Transverse colon (tissue), 4 donors: Measurements from ENCODE around the gene NOPCHAP1. TPM values are rescaled to one million over a fixed set of nuclear protein-coding genes. Genes with fewer than 3 reads are reported as not detected.
"Not testable (repeated sequence)": the region's sequence is repeated elsewhere in the genome, so short reads cannot be mapped to it uniquely, and the experiment has no call there.

ENCODE experiments used
- DNase-seq: peaks from one replicate; pipeline ENCODE4 v3.0.0-alpha.2; 2019
- H3K27ac ChIP-seq, 4 donors: fragments of 200-600 bp; sonication (generic); 2 replicates each; pipeline ENCODE4 v1.5.1; 2016 to 2018; ENCODE audit warnings: inconsistent platforms in 4 of 4
- H3K27me3 ChIP-seq: fragments of 200-600 bp; sonication (generic); 2 replicates; pipeline ENCODE4 v1.5.1; 2017; ENCODE audit warnings: inconsistent platforms
- H3K36me3 ChIP-seq, 4 donors: fragments of 200-600 bp; sonication (generic); 2 replicates each; pipeline ENCODE4 v1.5.1; 2017 to 2019; ENCODE audit warnings: inconsistent platforms in 4 of 4
- H3K4me1 ChIP-seq, 4 donors: fragments of 200-600 bp; sonication (generic); 2 replicates each; pipeline ENCODE4 v1.5.1; 2017 to 2020; ENCODE audit warnings: inconsistent platforms in 4 of 4
- H3K4me3 ChIP-seq, 4 donors: fragments of 200-600 bp; sonication (generic); 1 replicate in 1 of 4; 2 replicates in 3 of 4; pipeline versions ENCODE4 v1.5.1 to v1.6.1; 2017 to 2019; ENCODE audit warnings: inconsistent platforms in 4 of 4
- H3K9me3 ChIP-seq, 2 donors: fragments of 200-600 bp; sonication (generic); 2 replicates each; pipeline ENCODE4 v1.5.1; 2017 to 2019; ENCODE audit warnings: inconsistent platforms in 2 of 2
- EP300 ChIP-seq: sonication (generic); formaldehyde crosslinking; IDR thresholded peaks from one replicate; pipeline ENCODE4 v1.6.1; 2017; ENCODE audit warnings: antibody characterized with exemption, low read depth
- POLR2A ChIP-seq: fragments of 450-650 bp; IDR thresholded peaks from one replicate; pipeline ENCODE4 v1.6.1; 2016; ENCODE audit warnings: antibody characterized with exemption, mild to moderate bottlenecking, moderate library complexity
- POLR2AphosphoS5 ChIP-seq, 3 donors: sonication (generic); formaldehyde crosslinking; IDR thresholded peaks; one replicate each; pipeline ENCODE4 v1.6.1; 2016; ENCODE audit warnings: antibody characterized with exemption in 3 of 3
- WGBS, 2 donors: methylation state at CpG; one replicate each; pipeline ENCODE4 v1.1.5; 2018; ENCODE audit warnings: low coverage in 1 of 2; 5-methylcytosine and 5-hydroxymethylcytosine counted together
- in situ Hi-C, 4 donors: fragments of 200-750 bp; cut with MboI; loops; one replicate each; pipeline versions ENCODE4 v1.15.0 to v1.15.1; 2017; ENCODE audit warnings: low sequenced_read_pairs in 3 of 4, low pct_ligation_motif_present in 1 of 4, low pct_unique_long_range_greater_than_20kb in 1 of 4
- intact Hi-C: fragments of 100-400 bp; cut with DNase I; formaldehyde crosslinking; loops from one replicate; pipeline ENCODE4 v1.15.1; 2023; ENCODE audit warnings: low total_unique reads
- total RNA-seq, 4 donors: library from RNA; depleted of rRNA; stranded (reverse); fragments of >200 nt; gene quantifications; one replicate each; pipeline ENCODE4 v1.1.0, GENCODE V29; 2016
- TF ChIP-seq, protein P1 (sequence below), 5 experiments: fragments of 200-600 bp in 3 of 5; fragments of 450-650 bp in 2 of 5; sonication (generic) in 3 of 5; IDR thresholded peaks; 1 replicate in 2 of 5; 2 replicates in 3 of 5; pipeline ENCODE4 v1.5.1; 2016 to 2017; ENCODE audit warnings: antibody characterized with exemption in 5 of 5, inconsistent platforms in 3 of 5, mild to moderate bottlenecking in 2 of 5, moderate library complexity in 1 of 5

NOPCHAP1 gene
- total RNA-seq, 4 donors from 2014 or later: 0.37 to 5.7 (median 2.2) TPM

DNA sequence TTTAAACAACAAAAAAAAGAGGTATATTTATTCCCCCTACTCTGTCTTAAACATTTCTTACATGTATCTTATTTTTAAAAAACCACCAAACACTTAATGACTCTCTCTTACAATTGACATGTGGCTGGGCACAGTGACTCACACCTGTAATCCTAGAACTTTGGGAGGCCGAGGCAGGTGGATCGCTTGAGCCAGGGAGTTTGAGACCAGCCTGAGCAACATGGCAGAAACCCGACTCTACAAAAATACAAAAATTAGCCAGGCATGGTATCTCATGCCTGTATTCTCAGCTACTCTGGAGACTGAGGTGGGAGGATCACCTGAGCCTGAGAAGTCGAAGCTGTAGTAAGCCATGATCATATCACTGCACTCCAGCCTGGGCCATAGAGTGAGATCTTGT lies 44.0 kb upstream of the NOPCHAP1 start:
- no peaks in the 10 kb centered on the region for H3K36me3 ChIP-seq

DNA sequence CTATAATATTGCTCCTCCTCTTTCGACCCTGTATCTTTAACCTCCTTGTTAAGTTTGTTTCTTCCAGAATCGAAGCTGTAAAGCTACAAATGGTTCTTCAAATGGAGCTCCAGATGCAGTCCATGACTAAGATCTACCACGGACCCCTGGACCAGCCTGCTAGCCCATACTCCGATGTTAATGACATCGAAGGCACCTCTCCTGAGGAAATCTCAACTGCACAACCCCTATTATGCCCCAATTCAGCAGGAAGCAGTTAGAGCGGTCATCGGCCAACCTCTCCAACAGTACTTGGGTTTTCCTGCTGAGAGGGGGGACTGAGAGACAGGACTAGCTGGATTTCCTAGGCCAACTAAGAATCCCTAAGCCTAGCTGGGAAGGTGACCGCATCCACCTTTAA lies 42.7 kb upstream of the NOPCHAP1 start:
- in situ Hi-C loops, H3K9me3 ChIP-seq: not testable (repeated sequence)

More for the DNA sequence above, 44.0 kb upstream of the NOPCHAP1 start:
- Histone ChIP-seq H3K4me1 (peaks cover 0 to 18% (median 8%) of the 10 kb centered on the region in 4 donors), H3K27ac (no peak overlapping the region), H3K27me3 (no peaks in the 10 kb centered on the region), H3K9me3 (no peaks in the 10 kb centered on the region), H3K4me3 (no peak overlapping the region)
- in situ Hi-C loops: no loop called here
- intact Hi-C loops: no loop called here
- no peak for TF ChIP-seq EP300
- TF ChIP-seq POLR2AphosphoS5 (IDR thresholded peaks at IDR 0.05): no peak
- TF ChIP-seq, protein P1, sequence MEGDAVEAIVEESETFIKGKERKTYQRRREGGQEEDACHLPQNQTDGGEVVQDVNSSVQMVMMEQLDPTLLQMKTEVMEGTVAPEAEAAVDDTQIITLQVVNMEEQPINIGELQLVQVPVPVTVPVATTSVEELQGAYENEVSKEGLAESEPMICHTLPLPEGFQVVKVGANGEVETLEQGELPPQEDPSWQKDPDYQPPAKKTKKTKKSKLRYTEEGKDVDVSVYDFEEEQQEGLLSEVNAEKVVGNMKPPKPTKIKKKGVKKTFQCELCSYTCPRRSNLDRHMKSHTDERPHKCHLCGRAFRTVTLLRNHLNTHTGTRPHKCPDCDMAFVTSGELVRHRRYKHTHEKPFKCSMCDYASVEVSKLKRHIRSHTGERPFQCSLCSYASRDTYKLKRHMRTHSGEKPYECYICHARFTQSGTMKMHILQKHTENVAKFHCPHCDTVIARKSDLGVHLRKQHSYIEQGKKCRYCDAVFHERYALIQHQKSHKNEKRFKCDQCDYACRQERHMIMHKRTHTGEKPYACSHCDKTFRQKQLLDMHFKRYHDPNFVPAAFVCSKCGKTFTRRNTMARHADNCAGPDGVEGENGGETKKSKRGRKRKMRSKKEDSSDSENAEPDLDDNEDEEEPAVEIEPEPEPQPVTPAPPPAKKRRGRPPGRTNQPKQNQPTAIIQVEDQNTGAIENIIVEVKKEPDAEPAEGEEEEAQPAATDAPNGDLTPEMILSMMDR (IDR thresholded peaks at IDR 0.05): no peak
- no peak for TF ChIP-seq POLR2A
- DNase-seq: no peak
- 92 to 95% methylated on average over 4 of the region's 4 CpGs for WGBS, 2 donors

DNA sequence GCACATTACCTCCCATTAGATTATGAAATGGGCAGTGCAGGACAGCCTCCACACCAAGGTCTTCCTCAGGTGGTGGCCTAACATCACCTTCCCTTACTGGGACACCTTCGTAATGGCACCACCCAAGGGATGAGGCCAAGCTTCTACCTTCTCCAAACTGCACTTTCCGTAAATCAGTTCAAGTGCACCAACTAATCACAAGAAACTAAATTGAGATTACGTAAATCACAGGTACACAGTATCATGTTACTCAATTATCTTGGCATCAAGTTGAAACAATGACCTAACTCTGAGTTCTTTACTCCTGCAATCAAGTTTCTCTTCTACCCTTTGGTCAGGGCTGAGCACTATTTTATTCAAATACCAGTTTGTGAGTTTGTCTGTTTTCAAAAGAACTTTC lies 41.9 kb upstream of the NOPCHAP1 start:
- WGBS, 2 donors: 88 to 93% methylated on average over 3 of the region's 3 CpGs
- Histone ChIP-seq H3K27ac (no peak overlapping the region), H3K9me3 (no peaks in the 10 kb centered on the region), H3K4me1 (peaks cover 0 to 15% (median 5%) of the 10 kb centered on the region in 4 donors), H3K36me3 (no peaks in the 10 kb centered on the region), H3K4me3 (no peak overlapping the region), H3K27me3 (no peaks in the 10 kb centered on the region)
- intact Hi-C loops: no loop called here
- TF ChIP-seq, protein P1 (IDR thresholded peaks at IDR 0.05): no peak
- TF ChIP-seq POLR2A (no peak), POLR2AphosphoS5 (IDR thresholded peaks at IDR 0.05) (no peak), EP300 (no peak)
- DNase-seq: no peak
- in situ Hi-C loops: no loop called here

More for the DNA sequence above, 42.7 kb upstream of the NOPCHAP1 start:
- H3K27ac ChIP-seq, H3K4me3 ChIP-seq, H3K36me3 ChIP-seq, H3K27me3 ChIP-seq, DNase-seq, intact Hi-C loops: not testable (repeated sequence)
- peaks cover 0 to 21% (median 10%) of the 10 kb centered on the region in 4 donors for H3K4me1 ChIP-seq
- 91 to 100% methylated on average over 4 to 8 of the region's 8 CpGs for WGBS, 2 donors

DNA sequence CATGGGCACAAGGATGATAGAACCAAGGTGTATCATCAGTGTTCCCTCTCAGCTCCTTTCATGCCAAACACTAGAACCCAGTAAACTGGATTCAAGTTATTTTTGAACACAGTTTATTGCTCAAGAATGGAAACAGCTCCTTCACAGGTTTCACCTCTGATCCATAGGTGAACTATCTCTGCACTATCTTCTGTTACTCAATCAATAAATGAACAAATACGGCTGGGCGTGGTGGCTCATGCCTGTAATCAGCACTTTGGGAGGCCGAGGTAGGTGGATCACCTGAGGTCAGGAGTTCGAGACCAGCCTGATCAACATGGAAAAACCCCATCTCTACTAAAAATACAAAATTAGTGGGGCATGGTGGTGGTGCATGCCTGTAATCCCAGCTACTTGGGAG lies 37.4 kb upstream of the NOPCHAP1 start:
- Histone ChIP-seq H3K27ac (peak overlapping the region in 1 of 4 donors; percentile 34), H3K4me1 (peaks cover 0 to 38% (median 13%) of the 10 kb centered on the region in 4 donors)
- H3K27me3 ChIP-seq, H3K4me3 ChIP-seq, H3K9me3 ChIP-seq, intact Hi-C loops, DNase-seq, H3K36me3 ChIP-seq, in situ Hi-C loops: not testable (repeated sequence)
- WGBS, 2 donors: 66% methylated on average over 4 of the region's 4 CpGs; no CpG with 5 or more reads in 1 of the 2 donors

DNA sequence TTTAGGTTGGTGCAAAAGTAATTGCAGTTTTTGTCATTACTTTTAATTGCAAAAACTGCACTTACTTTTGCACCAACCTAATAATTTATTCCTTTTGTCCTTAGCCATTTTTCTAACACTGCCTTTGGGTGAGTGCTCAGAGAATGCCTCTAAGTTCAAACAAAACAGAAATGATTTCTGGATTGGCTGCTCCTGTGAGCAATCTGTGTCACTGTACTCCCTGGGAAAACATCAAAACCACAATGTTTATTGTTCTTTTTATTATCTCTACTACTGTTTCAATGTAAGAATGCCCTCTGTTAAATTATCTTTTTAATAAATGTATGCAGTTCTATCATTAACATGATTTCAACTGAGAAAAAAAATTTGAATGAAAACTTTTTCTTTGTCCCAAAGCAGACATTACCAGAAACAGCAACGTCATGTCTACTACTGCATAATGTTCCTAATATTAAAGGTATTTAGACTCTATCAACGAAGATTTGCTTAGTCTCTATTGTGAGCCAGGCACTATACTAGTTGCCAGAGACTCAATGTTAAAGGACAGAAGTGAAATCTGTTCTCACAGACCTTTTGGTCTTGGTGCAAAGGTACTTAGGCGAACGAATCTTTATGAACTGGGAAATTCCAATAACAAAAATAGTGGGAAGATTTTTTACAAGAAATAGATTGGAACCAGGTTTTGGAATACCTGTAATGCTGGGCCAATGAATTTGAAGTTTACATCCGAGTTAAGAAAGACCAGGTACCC lies 34.2 kb upstream of the NOPCHAP1 start:
- intact Hi-C loops (no loop called here), in situ Hi-C loops (no loop called here)
- no peaks in the 10 kb centered on the region for H3K36me3 ChIP-seq
- DNase-seq: no peak
- no peak overlapping the region for H3K4me3 ChIP-seq
- no peaks in the 10 kb centered on the region for H3K9me3 ChIP-seq
- 65 to 66% methylated on average over 5 of the region's 5 CpGs for WGBS, 2 donors
- no peak for TF ChIP-seq POLR2AphosphoS5 (IDR thresholded peaks at IDR 0.05)
- TF ChIP-seq, protein P1 (IDR thresholded peaks at IDR 0.05): no peak
- no peak for TF ChIP-seq POLR2A
- peaks cover 0 to 56% (median 24%) of the 10 kb centered on the region in 4 donors for H3K4me1 ChIP-seq
- H3K27me3 ChIP-seq: no peaks in the 10 kb centered on the region
- H3K27ac ChIP-seq: peak overlapping the region; percentile 71 to 86 (median 82)
